Measurements from ENCODE around the gene CSNK2A3.
A peak's percentile ranks its signal among the peaks of the same experiment; 100 is the strongest.
"Not testable (repeated sequence)": the region's sequence is repeated elsewhere in the genome, so short reads cannot be mapped to it uniquely, and the experiment has no call there.

CSNK2A3 gene

GRCh38 chr11:11352878-11353277 is at the start of gene CSNK2A3:
CSNK2A3 (minus strand) TSS chr11:11353250; CDS start chr11:11353119, 131 bp downstream.
- not testable (repeated sequence) for DNase-seq

DNA sequence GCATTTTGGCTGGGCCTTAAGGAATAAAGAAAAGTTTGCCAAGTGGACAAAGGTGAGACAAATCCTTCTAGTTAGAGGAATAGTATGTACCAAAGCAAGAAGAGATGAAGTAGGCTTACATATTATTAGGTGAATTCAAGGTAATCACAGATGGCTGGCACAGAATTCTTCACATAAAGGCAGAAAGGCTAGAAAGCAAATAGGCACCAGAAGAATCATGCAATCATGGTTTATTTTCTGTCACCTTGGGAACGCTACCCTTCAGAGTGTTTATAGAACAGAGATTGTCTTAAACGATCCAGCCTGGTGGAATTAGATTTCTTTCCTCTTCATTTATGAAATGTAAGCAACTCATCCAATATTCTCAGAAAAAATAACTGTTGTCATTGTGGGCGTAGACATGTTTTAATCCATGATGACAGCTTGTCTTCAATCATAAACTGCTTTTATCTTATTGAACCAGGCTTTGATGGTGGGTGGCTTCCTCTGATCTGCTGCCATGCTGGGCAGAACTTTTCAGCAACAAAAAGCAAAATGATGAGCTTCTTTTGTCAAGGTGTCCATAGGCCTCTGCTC is 49.0 kb upstream of the CSNK2A3 start:
- DNase-seq: no peak

DNA sequence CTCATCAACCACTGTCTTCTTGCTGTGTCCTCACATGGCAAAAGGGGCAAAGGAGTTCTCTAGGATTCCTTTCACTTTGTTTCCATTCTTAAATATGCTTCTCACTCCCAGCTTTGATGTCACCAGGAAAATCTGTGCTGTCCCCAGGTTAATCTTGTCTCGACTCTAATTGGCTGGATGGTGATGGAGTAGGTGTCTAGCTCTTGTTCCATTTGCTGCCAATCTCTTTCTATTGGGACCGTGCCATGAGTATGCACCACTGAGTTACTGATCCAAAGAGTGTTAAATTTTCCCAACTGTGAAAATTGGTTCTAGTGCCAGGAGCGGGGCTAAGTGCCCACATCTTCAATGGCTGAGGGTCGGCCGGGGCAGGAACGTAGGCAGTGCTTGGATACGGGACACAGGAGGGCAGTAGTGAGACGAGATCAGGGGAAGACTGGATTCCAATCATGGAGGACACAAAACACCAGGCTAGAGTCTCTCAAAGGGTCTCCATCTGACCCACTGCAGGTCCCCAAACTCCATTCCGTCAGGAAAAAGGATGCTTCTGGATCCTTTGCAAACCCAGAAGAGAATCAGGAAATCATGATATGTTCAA is 47.7 kb upstream of the CSNK2A3 start:
- no peak for DNase-seq

DNA sequence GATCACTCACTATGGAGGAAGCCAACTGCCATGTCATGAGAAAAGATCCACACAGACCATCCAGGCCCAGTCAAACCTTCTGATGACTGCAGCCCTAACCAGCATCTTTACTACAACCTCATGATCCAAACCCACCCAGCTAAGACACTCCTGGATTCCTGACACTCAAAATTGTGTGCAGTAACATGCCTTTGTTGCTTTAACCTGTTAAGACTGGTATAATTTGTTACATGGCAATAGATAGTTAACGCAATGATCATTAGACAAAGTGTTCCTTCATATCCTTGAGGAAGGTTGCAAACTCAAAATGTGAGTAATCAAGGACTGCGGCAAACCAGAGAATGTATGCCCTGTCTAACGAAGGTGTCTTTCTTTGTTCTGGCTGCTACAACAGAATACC is 47.1 kb upstream of the CSNK2A3 start:
- no peak for DNase-seq

GRCh38 chr11:11397781-11398180 is 44.7 kb upstream of the CSNK2A3 start:
- no peak for DNase-seq

- no peak for DNase-seq
Measured at GRCh38 chr11:11397036-11397415, 44.0 kb upstream of the CSNK2A3 start.

DNA sequence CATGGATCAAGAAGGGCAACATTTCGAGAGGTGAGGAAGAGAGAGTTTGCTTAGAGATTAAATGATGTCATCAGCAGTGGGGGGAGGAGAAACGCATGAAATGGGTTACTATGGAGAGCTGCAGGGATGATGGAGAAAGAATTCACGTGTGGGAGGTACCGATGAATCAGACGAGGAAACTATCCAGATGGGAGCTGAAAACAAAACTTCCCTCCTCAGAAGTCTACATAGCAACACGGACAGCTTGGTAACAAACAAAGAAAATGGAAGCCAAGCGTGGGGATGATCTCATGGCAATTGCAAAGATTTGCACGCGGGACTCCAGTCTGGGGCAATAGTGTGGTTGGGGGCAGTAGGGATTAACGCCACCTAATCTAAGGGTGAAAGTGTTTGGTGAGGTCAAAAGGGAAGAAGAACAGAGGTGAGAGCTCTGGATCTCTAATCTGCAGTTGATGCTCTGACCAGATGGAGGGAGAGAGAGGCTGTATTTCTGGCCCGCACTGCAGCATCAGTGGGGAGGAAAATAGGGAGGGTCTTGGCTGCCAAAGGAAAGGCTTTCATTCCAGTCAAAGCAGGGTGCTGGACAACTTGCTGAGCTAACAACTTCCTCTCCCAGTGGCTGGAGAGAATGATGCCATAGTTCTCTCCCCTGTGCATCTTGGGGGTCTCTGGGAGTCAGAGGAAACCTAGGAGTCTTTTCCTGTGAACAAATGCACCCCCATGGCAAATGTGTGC is 43.4 kb upstream of the CSNK2A3 start:
- DNase-seq: peak; percentile 73

DNA sequence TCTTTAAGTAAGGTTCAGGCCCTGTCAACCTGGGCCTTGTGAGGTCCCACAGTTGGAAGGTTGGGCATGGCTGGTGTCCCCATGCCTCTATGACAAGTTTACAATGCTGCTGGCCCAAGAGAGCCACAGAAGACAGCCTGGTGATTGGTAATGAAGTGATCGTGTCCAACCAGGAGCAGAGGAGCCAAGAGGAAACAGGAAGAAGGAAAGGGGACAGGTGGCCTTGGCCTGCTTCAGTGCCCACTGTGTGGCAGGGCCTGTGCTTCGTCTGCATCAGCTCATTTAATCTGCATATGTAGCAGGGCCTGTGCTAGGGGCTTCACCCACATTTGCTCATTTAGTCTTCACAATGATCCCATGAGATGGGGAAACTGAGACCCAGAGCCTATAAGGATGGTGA is 42.1 kb upstream of the CSNK2A3 start:
- no peak for DNase-seq

DNA sequence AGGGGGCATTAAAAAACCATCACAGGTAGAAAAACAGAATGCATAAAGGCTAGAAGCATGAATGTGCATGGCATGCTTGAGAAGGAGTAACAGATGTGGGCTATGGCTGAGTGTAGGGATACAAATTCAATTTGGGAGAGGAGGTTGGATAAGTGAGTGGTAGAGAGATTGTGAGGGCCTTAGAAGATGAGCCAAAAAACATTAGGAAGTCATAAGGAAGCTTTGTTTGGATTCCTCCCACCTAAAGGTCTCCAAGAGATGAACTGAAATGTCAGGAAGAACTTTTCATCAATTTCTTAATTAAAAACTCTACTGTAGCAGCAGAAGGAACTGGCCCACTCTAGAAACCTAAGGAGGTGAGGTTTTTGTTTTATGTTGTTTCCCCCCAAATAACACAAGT is 41.2 kb upstream of the CSNK2A3 start:
- DNase-seq: no peak

DNA sequence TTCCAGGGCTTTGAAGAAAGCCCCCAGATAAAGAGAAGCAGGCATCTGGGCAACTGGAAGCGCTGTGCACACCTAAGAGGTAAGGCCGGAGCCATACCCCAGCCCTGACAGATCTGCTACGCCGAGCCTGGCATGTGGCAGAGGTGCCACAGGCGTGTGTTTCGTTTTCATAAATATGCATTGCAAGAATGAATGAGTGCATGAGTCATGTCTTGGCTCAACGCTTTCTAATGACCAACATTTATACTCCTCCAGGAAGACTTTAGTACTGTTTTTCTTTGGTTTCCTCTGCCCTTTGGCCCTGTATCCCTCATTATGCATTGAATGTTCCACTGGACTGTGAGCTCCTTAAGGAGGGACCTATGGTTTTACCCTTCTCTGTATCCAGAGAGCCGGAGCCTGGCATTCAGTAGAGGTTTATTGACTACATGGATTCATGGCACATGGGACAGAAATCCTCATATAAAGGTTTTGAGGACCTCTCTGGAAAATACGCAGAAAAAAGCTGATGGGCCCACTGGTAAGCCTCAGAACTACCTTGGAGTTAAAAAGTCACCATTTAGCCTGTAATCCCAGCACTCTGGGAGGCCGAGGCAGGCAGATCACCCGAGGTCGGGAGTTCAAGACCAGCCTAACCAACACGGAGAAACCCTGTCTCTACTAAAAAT is 38.9 kb upstream of the CSNK2A3 start:
- DNase-seq: no peak

DNA sequence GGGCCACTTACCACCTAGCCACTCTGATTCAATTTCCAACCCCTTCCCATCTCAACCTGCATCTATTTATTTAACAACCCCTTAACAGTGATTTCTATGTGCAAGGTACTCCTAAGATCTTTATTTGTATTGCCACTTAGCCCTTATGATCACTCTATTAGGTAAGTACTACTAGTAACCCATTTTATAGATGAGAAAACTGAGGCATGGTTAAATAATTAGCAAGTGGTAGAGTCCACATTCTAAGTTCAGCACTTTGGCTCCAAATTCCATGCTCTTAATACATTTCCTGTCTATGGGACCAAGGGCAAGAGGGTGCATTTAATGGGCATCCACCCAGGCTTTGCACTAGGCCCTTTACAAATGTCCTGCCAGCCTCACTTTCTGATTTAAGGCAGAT is 38.1 kb upstream of the CSNK2A3 start:
- DNase-seq: no peak

- DNase-seq: no peak
Measured at GRCh38 chr11:11390068-11390771, 37.2 kb upstream of the CSNK2A3 start.

DNA sequence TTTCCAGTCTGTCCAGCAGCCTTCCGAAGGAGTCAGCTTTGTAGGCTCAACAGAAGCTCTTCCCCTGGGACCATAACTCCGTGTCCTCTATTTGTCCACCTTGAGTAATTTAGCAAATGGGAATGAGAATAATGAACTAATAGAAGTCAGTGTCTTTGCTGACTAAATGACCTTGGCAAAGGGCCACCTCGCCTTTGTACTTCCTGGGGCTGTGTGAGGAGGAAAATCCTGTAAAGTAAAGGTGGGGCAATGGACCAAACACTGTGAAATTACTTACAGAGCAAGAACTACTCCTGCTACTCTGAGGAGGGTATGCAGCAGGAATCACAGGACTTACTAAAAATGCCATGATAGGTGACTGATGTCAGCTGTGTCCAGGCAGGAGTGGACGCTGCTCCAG is 36.2 kb upstream of the CSNK2A3 start:
- no peak for DNase-seq

GRCh38 chr11:11387622-11388305 is 34.7 kb upstream of the CSNK2A3 start:
- DNase-seq: no peak

- DNase-seq: no peak
Measured at GRCh38 chr11:11387207-11387606, 34.2 kb upstream of the CSNK2A3 start.

DNA sequence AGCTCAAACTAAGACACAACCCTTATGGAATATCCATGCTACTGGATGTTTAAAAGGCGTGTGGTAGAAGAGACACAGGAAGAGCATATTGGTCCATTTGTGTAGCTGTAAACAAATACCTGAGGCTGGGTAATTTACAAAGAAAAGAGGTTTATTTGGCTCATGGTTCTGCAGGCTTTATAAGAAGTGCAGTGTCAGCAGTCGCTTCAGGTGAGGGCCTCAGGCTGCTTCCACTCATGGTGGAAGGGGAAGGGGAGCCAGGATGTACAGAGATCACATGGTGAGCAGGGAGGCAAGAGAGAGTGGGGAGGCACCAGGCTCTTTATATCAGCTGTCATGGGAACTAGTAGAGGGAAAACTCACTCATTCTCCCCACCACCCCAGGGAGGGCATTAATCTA is 31.8 kb upstream of the CSNK2A3 start:
- no peak for DNase-seq

- DNase-seq: no peak
Measured at GRCh38 chr11:11383995-11384394, 30.9 kb upstream of the CSNK2A3 start.

- no peak for DNase-seq
Measured at GRCh38 chr11:11382858-11383532, 29.9 kb upstream of the CSNK2A3 start.

DNA sequence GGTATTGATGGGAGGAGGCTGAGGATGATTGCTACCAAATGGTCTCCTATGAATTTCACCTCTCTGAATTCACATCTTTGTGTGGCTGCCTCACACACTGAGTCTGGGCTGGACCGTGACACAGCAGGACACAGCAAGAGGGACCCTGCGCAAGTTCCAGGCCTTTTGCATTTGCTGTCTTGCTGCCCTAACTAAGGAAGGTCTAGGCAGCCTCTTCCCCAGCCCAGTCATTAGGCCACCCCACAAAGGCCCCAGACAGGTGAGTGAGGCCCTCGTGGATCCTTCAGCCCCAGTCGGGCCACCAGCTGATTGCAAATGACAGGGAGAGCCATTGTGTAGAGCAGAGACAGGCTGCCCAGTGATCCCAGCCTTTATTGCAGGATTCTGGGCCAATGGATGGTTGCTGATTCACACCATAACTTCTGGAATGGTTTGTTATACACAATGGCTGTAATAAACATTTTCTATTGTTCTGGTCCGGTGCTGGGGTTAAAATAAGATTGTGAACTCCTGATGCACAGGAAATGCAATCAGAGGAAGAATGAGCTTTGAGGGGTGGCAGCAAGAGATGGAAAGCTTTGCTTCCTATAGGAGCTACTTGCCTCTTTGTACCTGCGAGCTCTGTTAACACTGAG is 28.5 kb upstream of the CSNK2A3 start:
- DNase-seq: no peak

DNA sequence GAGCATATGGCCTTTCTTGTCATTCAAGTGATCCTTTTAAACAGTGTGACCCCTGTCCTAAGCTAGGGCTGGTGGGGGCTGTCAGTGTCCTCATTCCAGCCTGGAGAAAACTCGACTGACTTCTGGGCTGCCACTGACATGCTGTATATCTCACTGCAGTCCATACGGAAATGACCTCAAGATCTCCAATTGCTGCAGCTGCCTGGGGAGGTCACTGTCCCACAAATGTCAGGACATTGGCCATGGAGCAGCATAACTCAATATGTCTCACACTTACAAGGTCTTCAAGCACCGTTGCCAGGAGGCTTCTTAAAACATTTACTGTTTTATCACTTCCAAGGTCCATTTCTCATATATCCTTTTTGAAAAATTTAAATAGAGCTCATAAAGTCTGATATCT is 27.8 kb upstream of the CSNK2A3 start:
- DNase-seq: no peak

GRCh38 chr11:11380340-11380739 is 27.3 kb upstream of the CSNK2A3 start:
- DNase-seq: no peak

- no peak for DNase-seq
Measured at GRCh38 chr11:11379661-11380060, 26.6 kb upstream of the CSNK2A3 start.
